ENCODE results near the gene AMMECR1. TPM values are rescaled to one million over a fixed set of nuclear protein-coding genes. Genes with fewer than 3 reads are reported as not detected.

Gene AMMECR1
- total RNA-seq, 3 donors from 2014 or later: 4.1 to 10.7 (median 8.2) TPM

DNA sequence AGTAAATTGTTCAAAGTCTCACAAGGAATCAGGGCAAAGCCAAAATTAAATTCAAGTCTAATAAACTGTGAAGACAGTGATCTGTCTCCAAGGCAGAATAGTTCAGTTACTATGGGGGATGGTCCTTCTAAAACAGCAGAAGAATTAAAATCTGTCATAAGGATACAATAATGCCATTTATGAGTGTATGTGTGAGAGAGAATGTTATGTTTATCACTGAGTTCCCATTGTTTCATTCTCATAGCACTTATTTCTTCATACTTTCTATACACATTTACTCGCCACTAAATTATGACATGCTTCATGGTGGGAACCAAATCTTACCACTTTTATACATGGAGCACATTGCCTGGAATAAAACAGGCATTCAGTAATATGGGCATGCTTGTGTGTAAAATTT lies 102.5 kb downstream of the AMMECR1 start:
- TF ChIP-seq CTCF (IDR thresholded peaks at IDR 0.05): no peak
- Histone ChIP-seq H3K4me3 (no peak overlapping the region), H3K9me3 (no peaks in the 10 kb centered on the region), H3K4me1 (ENCODE audit: low read depth) (no peaks in the 10 kb centered on the region), H3K36me3 (ENCODE audit: low read depth) (no peaks in the 10 kb centered on the region)
- ATAC-seq: no peak
- intact Hi-C loops (cut with DNase I, micrococcal nuclease): no loop called here
- DNase-seq: no peak

- H3K9me3 ChIP-seq: no peaks in the 10 kb centered on the region
- no peaks in the 10 kb centered on the region for H3K36me3 ChIP-seq (ENCODE audit: low read depth)
- H3K4me3 ChIP-seq: no peak overlapping the region
- peak in 1 of 3 donors; percentile 4 for DNase-seq
- peak; percentile 75 for ATAC-seq
- no peaks in the 10 kb centered on the region for H3K4me1 ChIP-seq (ENCODE audit: low read depth)
- TF ChIP-seq CTCF (IDR thresholded peaks at IDR 0.05): no peak
- intact Hi-C loops (cut with DNase I, micrococcal nuclease): no loop called here
Observed at GRCh38 chrX:110214684-110215083, 103.2 kb downstream of the AMMECR1 start.

DNA sequence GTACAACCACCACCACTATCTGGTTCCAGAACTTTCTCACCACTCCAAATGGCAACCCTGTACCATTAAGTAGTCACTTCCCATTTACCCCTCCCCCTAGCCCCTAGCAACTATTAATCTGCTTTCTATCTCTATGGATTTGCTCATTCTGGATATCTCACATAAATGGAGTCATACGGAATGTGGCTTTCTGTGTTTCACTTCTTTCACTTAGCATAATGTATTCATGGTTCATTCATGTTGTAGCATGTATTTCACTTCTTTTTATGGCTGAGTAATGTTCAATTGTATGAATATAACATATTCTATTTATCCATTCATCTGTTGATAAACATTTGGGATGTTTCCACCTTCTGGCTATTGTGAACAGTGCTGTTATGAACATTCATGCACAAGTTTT lies 104.7 kb downstream of the AMMECR1 start:
- ATAC-seq: no peak
- intact Hi-C loops (cut with DNase I, micrococcal nuclease): no loop called here
- Histone ChIP-seq H3K4me3 (no peak overlapping the region), H3K4me1 (ENCODE audit: low read depth) (no peaks in the 10 kb centered on the region), H3K36me3 (ENCODE audit: low read depth) (no peaks in the 10 kb centered on the region), H3K9me3 (no peaks in the 10 kb centered on the region)
- no peak for DNase-seq
- TF ChIP-seq CTCF (IDR thresholded peaks at IDR 0.05): no peak

DNA sequence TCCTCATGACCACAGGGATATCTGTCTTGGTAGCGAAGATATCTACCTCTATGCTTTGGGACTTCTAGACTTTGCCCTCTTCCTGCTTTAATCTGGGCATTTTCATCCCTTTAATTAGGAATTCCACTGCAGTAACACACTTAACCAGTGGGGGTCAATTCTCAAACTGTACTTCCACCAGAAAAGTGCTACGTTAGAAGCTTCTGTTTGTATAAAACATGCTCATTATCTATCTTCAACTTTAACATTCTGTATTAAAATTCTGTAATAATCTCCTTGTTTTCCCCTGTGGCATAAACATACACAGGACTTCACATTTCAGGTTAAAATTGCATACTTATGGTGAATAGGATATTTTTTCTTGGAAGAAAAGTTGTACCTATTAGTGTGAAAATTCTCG lies 105.6 kb downstream of the AMMECR1 start:
- intact Hi-C loops (cut with DNase I, micrococcal nuclease): no loop called here
- ATAC-seq: no peak

DNA sequence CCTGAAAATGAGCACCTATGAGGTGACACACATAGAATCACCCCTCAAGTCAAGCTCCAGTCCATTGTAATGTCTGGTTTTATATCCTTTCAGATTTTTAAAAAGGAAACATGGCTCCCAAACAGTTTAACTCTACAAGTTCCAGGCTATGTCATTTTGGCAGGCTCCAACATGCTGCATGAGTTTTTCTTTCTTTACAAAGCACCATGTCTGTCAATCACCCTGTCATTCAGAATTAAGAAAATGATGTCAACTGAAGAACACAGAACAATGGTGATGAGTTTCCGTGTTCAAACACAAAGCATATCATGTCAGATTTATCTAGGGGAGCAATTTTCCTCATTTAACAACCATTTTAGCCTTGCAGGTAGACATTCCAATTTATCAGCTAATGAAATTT lies 106.5 kb downstream of the AMMECR1 start:
- H3K36me3 ChIP-seq (ENCODE audit: low read depth): no peaks in the 10 kb centered on the region
- TF ChIP-seq CTCF (IDR thresholded peaks at IDR 0.05): no peak
- ATAC-seq (no peak), DNase-seq (no peak)
- no peaks in the 10 kb centered on the region for H3K9me3 ChIP-seq
- H3K4me3 ChIP-seq: no peak overlapping the region
- H3K4me1 ChIP-seq (ENCODE audit: low read depth): no peaks in the 10 kb centered on the region
- intact Hi-C loops (cut with DNase I, micrococcal nuclease): no loop called here

More for the DNA sequence above, 105.6 kb downstream of the AMMECR1 start:
- no peak for DNase-seq
- H3K36me3 ChIP-seq (ENCODE audit: low read depth): no peaks in the 10 kb centered on the region
- H3K4me3 ChIP-seq: no peak overlapping the region
- no peak for TF ChIP-seq CTCF (IDR thresholded peaks at IDR 0.05)
- no peaks in the 10 kb centered on the region for H3K9me3 ChIP-seq
- no peaks in the 10 kb centered on the region for H3K4me1 ChIP-seq (ENCODE audit: low read depth)

Measured in mucosa of descending colon (tissue), 3 donors.